Caco-2 (cell line): ENCODE results near the gene CSN2. TPM values are rescaled to one million over a fixed set of nuclear protein-coding genes. Genes with fewer than 3 reads are reported as not detected.
A peak's percentile ranks its signal among the peaks of the same experiment; 100 is the strongest.

Experiments used
- Bru-seq: library from RNA; stranded (reverse); fragments of 400-500 nt; gene quantifications from one replicate; lab custom pipeline; 2021; lab: Mats Ljungman, UMichigan
- BruChase-seq, 2 experiments: library from RNA; stranded (reverse); fragments of 400-500 nt; gene quantifications; one replicate each; lab custom pipeline; 2021; lab: Mats Ljungman, UMichigan
- BruUV-seq: library from RNA; stranded (reverse); fragments of 400-500 nt; replicated peaks from 2 replicates; lab custom pipeline; 2021; lab: Mats Ljungman, UMichigan
- CTCF ChIA-PET: fragments of 300-600 bp; sonication (Branson Sonifier 250); formaldehyde crosslinking; loops from one replicate; lab custom pipeline; 2022; ENCODE audit warnings: antibody characterized with exemption; lab: Charles Lee
- POLR2A ChIA-PET: fragments of 300-600 bp; sonication (Branson Sonifier 250); formaldehyde crosslinking; loops from one replicate; lab custom pipeline; 2022; ENCODE audit warnings: antibody characterized with exemption; lab: Charles Lee
- DNase-seq, 2 experiments: peaks; one replicate each; pipeline versions ENCODE4 v3.0.0 to v3.0.0-alpha.2; 2020 to 2022
- H3K27me3 ChIP-seq: replicated peaks from 2 replicates; pipeline ENCODE4 v1.6.0; 2011; ENCODE audit warnings: low read length; ENCODE audit not compliant: control insufficient read depth, insufficient read depth
- H3K36me3 ChIP-seq: 2 replicates; pipeline ENCODE4 v1.5.1; 2011; ENCODE audit warnings: low read length; ENCODE audit not compliant: control insufficient read depth, insufficient read depth
- H3K4me1 ChIP-seq: fragments of 250-450 bp; sonication (Bioruptor Pico); 2 replicates; pipeline ENCODE4 v1.5.1; 2020; ENCODE audit warnings: mild to moderate bottlenecking
- H3K4me3 ChIP-seq: 2 replicates; pipeline ENCODE4 v1.5.1; 2011; ENCODE audit warnings: low read depth, mild to moderate bottlenecking, control low read depth, low read length
- H3K9me3 ChIP-seq: fragments of 250-450 bp; sonication (Bioruptor Pico); 2 replicates; pipeline ENCODE4 v1.5.1; 2020; ENCODE audit warnings: mild to moderate bottlenecking, moderate library complexity
- H3K27ac Mint-ChIP-seq: one replicate; pipeline ENCODE4 v1.8.0; 2022; ENCODE audit warnings: mixed read lengths; ENCODE audit not compliant: unreplicated experiment
- H3K27me3 Mint-ChIP-seq: one replicate; pipeline ENCODE4 v1.8.0; 2022; ENCODE audit warnings: mixed read lengths; ENCODE audit not compliant: insufficient read depth, unreplicated experiment
- H3K36me3 Mint-ChIP-seq: one replicate; pipeline ENCODE4 v1.8.0; 2022; ENCODE audit warnings: mild to moderate bottlenecking, mixed read lengths; ENCODE audit not compliant: insufficient read depth, unreplicated experiment
- H3K4me1 Mint-ChIP-seq: one replicate; pipeline ENCODE4 v1.8.0; 2022; ENCODE audit warnings: low read depth, mixed read lengths; ENCODE audit not compliant: unreplicated experiment
- H3K4me3 Mint-ChIP-seq: one replicate; pipeline ENCODE4 v1.8.0; 2022; ENCODE audit warnings: mild to moderate bottlenecking, moderate library complexity, mixed read lengths; ENCODE audit not compliant: unreplicated experiment
- H3K9me3 Mint-ChIP-seq: one replicate; pipeline ENCODE4 v1.8.0; 2022; ENCODE audit warnings: mixed read lengths; ENCODE audit not compliant: unreplicated experiment
- CTCF ChIP-seq, 2 experiments: fragments of 200-600 bp in 1 of 2; IDR thresholded peaks; 1 replicate in 1 of 2; 2 replicates in 1 of 2; pipeline versions ENCODE4 v1.5.1 to v1.8.0; 2011 to 2022; ENCODE audit warnings: antibody characterized with exemption in 1 of 2, control low read depth in 1 of 2, inconsistent platforms in 1 of 2, low read depth in 1 of 2, low read length in 1 of 2, mild to moderate bottlenecking in 1 of 2, moderate library complexity in 1 of 2; ENCODE audit not compliant: insufficient read depth in 1 of 2, severe bottlenecking in 1 of 2, unreplicated experiment in 1 of 2
- intact Hi-C: fragments of 100-400 bp; cut with micrococcal nuclease; formaldehyde crosslinking; loops from one replicate; pipeline ENCODE4 v1.10.0; 2022; ENCODE audit not compliant: unreplicated experiment
- long read RNA-seq: library from polyadenylated mRNA; stranded (forward); transcript quantifications from one replicate; pipeline ENCODE4 v2.0.0, GENCODE V29; 2022
- total RNA-seq: library from RNA; stranded (reverse); gene quantifications from 2 replicates; pipeline ENCODE4 v1.2.3, GENCODE V29; 2022

The CSN2 gene, protein sequence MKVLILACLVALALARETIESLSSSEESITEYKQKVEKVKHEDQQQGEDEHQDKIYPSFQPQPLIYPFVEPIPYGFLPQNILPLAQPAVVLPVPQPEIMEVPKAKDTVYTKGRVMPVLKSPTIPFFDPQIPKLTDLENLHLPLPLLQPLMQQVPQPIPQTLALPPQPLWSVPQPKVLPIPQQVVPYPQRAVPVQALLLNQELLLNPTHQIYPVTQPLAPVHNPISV
- not detected in 2 replicates for total RNA-seq
- not detected for Bru-seq, nascent RNA
- BruChase-seq, experiment 1, labeled RNA remaining after a 2-hour chase, result not detected
- not detected for BruChase-seq, experiment 2, labeled RNA remaining after a 6-hour chase
- long read RNA-seq, result 0 reads

GRCh38 chr4:69965628-69966027 lies at the start of gene CSN2:
Gene CSN2 (minus strand): TSS chr4:69965728. CDS start chr4:69960995, 4,733 bp downstream.
- no peaks in the 10 kb centered on the region for H3K27me3 Mint-ChIP-seq
- BruUV-seq, result no TSS peak
- no peaks in the 10 kb centered on the region for H3K36me3 Mint-ChIP-seq
- peaks cover 20% of the 10 kb centered on the region for H3K9me3 Mint-ChIP-seq
- CTCF ChIA-PET, result no interaction called here
- Histone ChIP-seq H3K4me3 (no peak within 1 kb of the TSS), H3K27me3 (no peaks in the 10 kb centered on the region), H3K9me3 (no peaks in the 10 kb centered on the region), H3K4me1 (no peaks in the 10 kb centered on the region), H3K36me3 (no peaks in the 10 kb centered on the region)
- intact Hi-C loops, result no loop called here
- H3K4me1 Mint-ChIP-seq, result no peaks in the 10 kb centered on the region
- no peak for TF ChIP-seq CTCF (IDR thresholded peaks at IDR 0.05; ENCODE audit: insufficient read depth in 1 of 2, low read depth in 1 of 2, low read length in 1 of 2, severe bottlenecking in 1 of 2, unreplicated experiment in 1 of 2)
- no peak within 1 kb of the TSS for H3K4me3 Mint-ChIP-seq
- no peak within 1 kb of the TSS for H3K27ac Mint-ChIP-seq
- POLR2A ChIA-PET, result no interaction called here
- no peak for DNase-seq

DNA sequence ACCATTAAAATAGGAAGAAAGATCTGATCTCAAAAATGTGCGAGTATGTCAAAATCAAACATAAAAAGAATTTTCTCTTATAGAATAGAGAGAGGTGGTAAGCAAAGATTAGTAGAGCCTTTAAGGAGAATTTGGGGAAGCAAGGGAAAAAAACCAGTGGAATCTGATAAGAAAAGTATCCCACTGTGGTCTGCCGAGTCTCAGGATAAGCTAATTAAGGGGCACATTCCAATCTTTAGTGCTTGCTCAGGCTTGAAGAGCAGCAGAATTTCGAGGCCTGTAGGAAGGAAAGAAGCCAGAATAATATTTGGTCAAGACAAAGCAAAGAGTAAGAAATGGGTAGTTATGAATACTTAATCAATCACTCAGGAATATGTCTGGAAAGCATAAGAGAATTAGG lies 43.2 kb upstream of the CSN2 start:
- Mint-ChIP-seq H3K4me3 (no peak overlapping the region), H3K27me3 (no peaks in the 10 kb centered on the region), H3K9me3 (peaks cover 19% of the 10 kb centered on the region), H3K36me3 (no peaks in the 10 kb centered on the region), H3K27ac (peak overlapping the region; percentile 64), H3K4me1 (peaks cover 11% of the 10 kb centered on the region)
- no peak for DNase-seq
- TF ChIP-seq CTCF (IDR thresholded peaks at IDR 0.05; ENCODE audit: insufficient read depth in 1 of 2, low read depth in 1 of 2, low read length in 1 of 2, severe bottlenecking in 1 of 2, unreplicated experiment in 1 of 2), result no peak
- Histone ChIP-seq H3K27me3 (no peaks in the 10 kb centered on the region), H3K9me3 (no peaks in the 10 kb centered on the region), H3K4me1 (no peaks in the 10 kb centered on the region; the same call in 1 of the 2 replicates), H3K4me3 (no peak overlapping the region), H3K36me3 (no peaks in the 10 kb centered on the region)
- BruUV-seq, result no TSS peak
- intact Hi-C loops, result no loop called here
- CTCF ChIA-PET, result no interaction called here
- POLR2A ChIA-PET, result no interaction called here

GRCh38 chr4:70002507-70002906 lies 37.0 kb upstream of the CSN2 start:
- H3K27ac Mint-ChIP-seq, result no peak overlapping the region
- TF ChIP-seq CTCF (IDR thresholded peaks at IDR 0.05; ENCODE audit: insufficient read depth in 1 of 2, low read depth in 1 of 2, low read length in 1 of 2, severe bottlenecking in 1 of 2, unreplicated experiment in 1 of 2), result no peak
- peaks cover 9% of the 10 kb centered on the region for H3K9me3 Mint-ChIP-seq
- H3K4me1 Mint-ChIP-seq, result peaks cover 7% of the 10 kb centered on the region
- Histone ChIP-seq H3K4me3 (no peak overlapping the region), H3K4me1 (no peaks in the 10 kb centered on the region), H3K36me3 (no peaks in the 10 kb centered on the region), H3K27me3 (no peaks in the 10 kb centered on the region), H3K9me3 (no peaks in the 10 kb centered on the region)
- no peak for DNase-seq
- ChIA-PET CTCF (no interaction called here), POLR2A (no interaction called here)
- no peak overlapping the region for H3K4me3 Mint-ChIP-seq
- BruUV-seq, result no TSS peak
- no peaks in the 10 kb centered on the region for H3K36me3 Mint-ChIP-seq
- H3K27me3 Mint-ChIP-seq, result no peaks in the 10 kb centered on the region
- intact Hi-C loops, result no loop called here
